AG04450 (cell line): Measurements from ENCODE around the gene MEF2C. TPM values are rescaled to one million over a fixed set of nuclear protein-coding genes. Genes with fewer than 3 reads are reported as not detected.
A peak's percentile ranks its signal among the peaks of the same experiment; 100 is the strongest.

Experiments
- CTCF ChIA-PET: fragments of 300-600, 350-600 bp; formaldehyde crosslinking; extraction: SDS; loops from one replicate; lab custom pipeline; 2022; ENCODE audit warnings: antibody characterized with exemption, inconsistent platforms; lab: Charles Lee
- POLR2A ChIA-PET: fragments of 350-600 bp; formaldehyde crosslinking; extraction: SDS; loops from one replicate; lab custom pipeline; 2021; ENCODE audit warnings: antibody characterized with exemption, inconsistent platforms; lab: Yijun Ruan, JAX
- DNase-seq: peaks from one replicate; pipeline ENCODE4 v3.0.0-alpha.2; 2011; ENCODE audit warnings: low read depth, low spot score
- H3K27ac ChIP-seq: one replicate; pipeline ENCODE4 v1.5.1; 2012; ENCODE audit warnings: low read depth, low read length, control low read depth
- H3K27me3 ChIP-seq: one replicate; pipeline ENCODE4 v1.6.0; 2012; ENCODE audit warnings: low read length; ENCODE audit not compliant: control insufficient read depth, insufficient read depth
- H3K4me3 ChIP-seq: 2 replicates; pipeline ENCODE4 v1.5.1; 2011; ENCODE audit warnings: mild to moderate bottlenecking, low read depth, low read length, control low read depth
- H3K9me3 ChIP-seq: 2 replicates; pipeline ENCODE4 v1.5.1; 2012; ENCODE audit warnings: low read length; ENCODE audit not compliant: control insufficient read depth, insufficient read depth
- CTCF ChIP-seq: IDR thresholded peaks from 2 replicates; pipeline ENCODE4 v1.5.1; 2011; ENCODE audit warnings: low read depth, low read length, control low read depth, inconsistent platforms
- polyA plus RNA-seq: library from polyadenylated mRNA; depleted of rRNA; stranded (reverse); fragments of >200 nt; gene quantifications from 2 replicates; pipeline ENCODE4 v1.2.3, GENCODE V29; 2011

The MEF2C gene
- polyA plus RNA-seq, 1 experiment: 3.9 TPM

GRCh38 chr5:88727705-88728313, 155.2 kb downstream of the MEF2C start:
- Histone ChIP-seq H3K27ac (no peak overlapping the region), H3K9me3 (no peaks in the 10 kb centered on the region), H3K4me3 (no peak overlapping the region), H3K27me3 (no peaks in the 10 kb centered on the region)
- CTCF ChIA-PET: interaction anchor here (0.5 to 10.3 kb wide), 75 partner anchors 8 to 1850 kb away, joined by 3 to 281 read pairs (median 4); partner anchors contain the start of gene MEF2C
- peak; percentile 56 for TF ChIP-seq CTCF
- POLR2A ChIA-PET: no interaction called here
- DNase-seq: peak; percentile 2

GRCh38 chr5:88725454-88725853, 157.5 kb downstream of the MEF2C start:
- POLR2A ChIA-PET: no interaction called here
- CTCF ChIA-PET: interaction anchor here (1.2 to 10.3 kb wide), 5 partner anchors 23 to 1539 kb away, joined by 3 to 281 read pairs (median 52); no protein-coding TSS in a partner anchor

GRCh38 chr5:88724201-88724600, 158.8 kb downstream of the MEF2C start:
- Histone ChIP-seq H3K27me3 (no peaks in the 10 kb centered on the region), H3K27ac (no peak overlapping the region), H3K9me3 (no peaks in the 10 kb centered on the region), H3K4me3 (no peak overlapping the region)
- no peak for DNase-seq
- TF ChIP-seq CTCF: peak; percentile 42
- ChIA-PET POLR2A (no interaction called here), CTCF (interaction anchor here (0.5 to 10.3 kb wide), 17 partner anchors 10 to 1893 kb away, joined by 3 to 281 read pairs (median 4); no protein-coding TSS in a partner anchor)

More at GRCh38 chr5:88725454-88725853, 157.5 kb downstream of the MEF2C start:
- no peak for DNase-seq
- Histone ChIP-seq H3K9me3 (no peaks in the 10 kb centered on the region), H3K27ac (no peak overlapping the region), H3K27me3 (no peaks in the 10 kb centered on the region), H3K4me3 (no peak overlapping the region)
- TF ChIP-seq CTCF: no peak

GRCh38 chr5:88722546-88723073, 160.4 kb downstream of the MEF2C start:
- ChIA-PET CTCF (interaction anchor here (1.2 to 10.3 kb wide), 4 partner anchors 32 to 1542 kb away, joined by 3 to 281 read pairs (median 120); no protein-coding TSS in a partner anchor), POLR2A (no interaction called here)
- no peak for TF ChIP-seq CTCF
- H3K4me3 ChIP-seq: no peak overlapping the region
- H3K9me3 ChIP-seq: no peaks in the 10 kb centered on the region
- DNase-seq: no peak
- no peaks in the 10 kb centered on the region for H3K27me3 ChIP-seq
- no peak overlapping the region for H3K27ac ChIP-seq

GRCh38 chr5:88719434-88719833, 163.6 kb downstream of the MEF2C start:
- TF ChIP-seq CTCF: no peak
- DNase-seq: no peak
- no peaks in the 10 kb centered on the region for H3K27me3 ChIP-seq
- no peak overlapping the region for H3K27ac ChIP-seq
- POLR2A ChIA-PET: no interaction called here
- CTCF ChIA-PET: no interaction called here
- no peaks in the 10 kb centered on the region for H3K9me3 ChIP-seq
- H3K4me3 ChIP-seq: no peak overlapping the region
